SK-N-MC (cell line): Measurements from ENCODE around the gene IFT25.

Experiments
- EZH2 ChIP-seq: fragments of 200-600 bp; sonication (generic); IDR thresholded peaks from one replicate; pipeline ENCODE4 v1.6.1; 2017; ENCODE audit warnings: antibody characterized with exemption
- POLR2AphosphoS5 ChIP-seq: IDR thresholded peaks from 2 replicates; pipeline ENCODE4 v1.6.1; 2012; ENCODE audit warnings: mild to moderate bottlenecking, low read depth, low read length, borderline replicate concordance

- TF ChIP-seq POLR2AphosphoS5: no peak
- no peak for TF ChIP-seq EZH2
Observed at GRCh38 chr1:53966794-53967193, 21.3 kb upstream of the IFT25 start.
